KMS-11 (cell line): ENCODE data around the gene MRTFB.

Source experiments
- H2AFZ ChIP-seq: fragments of 200-600 bp; sonication (generic); 2 replicates; pipeline ENCODE4 v1.6.1; 2016; ENCODE audit warnings: antibody characterized with exemption, mixed run types, low read depth
- H3K27ac ChIP-seq: fragments of 200-600 bp; sonication (generic); 2 replicates; pipeline ENCODE4 v1.6.1; 2016; ENCODE audit warnings: mild to moderate bottlenecking, mixed run types
- H3K27me3 ChIP-seq: fragments of 200-600 bp; sonication (generic); 2 replicates; pipeline ENCODE4 v1.6.1; 2017; ENCODE audit warnings: mild to moderate bottlenecking, low read depth, mixed run types, moderate library complexity; ENCODE audit not compliant: insufficient read depth
- H3K36me3 ChIP-seq: fragments of 200-600 bp; sonication (generic); 2 replicates; pipeline ENCODE4 v1.6.1; 2017; ENCODE audit warnings: mild to moderate bottlenecking, mixed run types; ENCODE audit not compliant: insufficient read depth
- H3K4me1 ChIP-seq: fragments of 200-600 bp; sonication (generic); 2 replicates; pipeline ENCODE4 v1.6.1; 2016; ENCODE audit warnings: mild to moderate bottlenecking, low read depth, mixed run types; ENCODE audit not compliant: poor library complexity, severe bottlenecking
- H3K4me2 ChIP-seq: fragments of 200-600 bp; sonication (generic); 2 replicates; pipeline ENCODE4 v1.7.0; 2016; ENCODE audit warnings: mild to moderate bottlenecking, mixed run types
- H3K4me3 ChIP-seq: fragments of 200-600 bp; sonication (generic); IDR thresholded peaks from 2 replicates; pipeline ENCODE4 v1.6.1; 2017; ENCODE audit warnings: low read depth, low read length, mixed read lengths; ENCODE audit not compliant: insufficient read depth
- H3K79me2 ChIP-seq: fragments of 200-600 bp; sonication (generic); 2 replicates; pipeline ENCODE4 v1.6.1; 2016; ENCODE audit warnings: low read depth, mixed run types; ENCODE audit not compliant: insufficient read depth
- H3K9ac ChIP-seq: fragments of 200-600 bp; sonication (generic); 2 replicates; pipeline ENCODE4 v1.6.1; 2016; ENCODE audit warnings: mild to moderate bottlenecking, mixed run types
- H4K20me1 ChIP-seq: fragments of 200-600 bp; sonication (generic); 2 replicates; pipeline ENCODE4 v1.6.1; 2016; ENCODE audit warnings: mild to moderate bottlenecking, mixed run types; ENCODE audit not compliant: insufficient read depth
- CTCF ChIP-seq: fragments of 200-600 bp; sonication (generic); conservative IDR thresholded peaks from 2 replicates; pipeline ENCODE4 v1.6.1; 2017; ENCODE audit warnings: low read depth, mild to moderate bottlenecking, antibody characterized with exemption, low read length, moderate library complexity, mixed read lengths

Gene MRTFB

DNA sequence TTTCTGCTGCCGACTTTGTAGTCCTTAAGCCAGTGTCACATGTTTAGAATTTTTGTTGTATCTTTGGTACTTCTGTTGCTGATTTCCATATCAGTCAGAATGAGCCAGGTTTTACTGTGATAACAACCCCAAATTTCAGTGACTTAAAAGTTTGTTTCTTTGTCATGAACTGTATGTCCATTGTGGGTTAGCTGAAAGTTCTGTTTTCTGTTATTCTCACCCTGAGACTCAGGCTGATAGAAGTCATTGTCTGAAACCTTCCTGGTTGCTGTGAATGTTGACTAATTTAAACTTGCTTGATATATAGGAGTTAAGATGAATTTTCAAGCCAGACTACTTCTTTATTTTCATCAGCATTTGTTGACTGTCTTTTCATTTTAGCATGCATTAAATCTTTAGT, 68.8 kb downstream of the MRTFB start:
- Histone ChIP-seq H3K27me3 (no peaks in the 10 kb centered on the region), H3K36me3 (no peaks in the 10 kb centered on the region), H3K9ac (no peak overlapping the region), H3K4me3 (no peak overlapping the region), H2AFZ (no peak overlapping the region), H3K27ac (no peak overlapping the region), H3K79me2 (no peaks in the 10 kb centered on the region), H4K20me1 (no peaks in the 10 kb centered on the region), H3K4me1 (no peaks in the 10 kb centered on the region), H3K4me2 (no peak overlapping the region)
- TF ChIP-seq CTCF: no peak

GRCh38 chr16:14140923-14141322, 69.8 kb downstream of the MRTFB start:
- Histone ChIP-seq H3K36me3 (no peaks in the 10 kb centered on the region), H3K4me2 (no peak overlapping the region), H3K27me3 (no peaks in the 10 kb centered on the region), H3K9ac (no peak overlapping the region), H4K20me1 (no peaks in the 10 kb centered on the region), H3K27ac (no peak overlapping the region), H3K79me2 (no peaks in the 10 kb centered on the region), H3K4me1 (peaks cover 4% of the 10 kb centered on the region), H2AFZ (no peak overlapping the region), H3K4me3 (no peak overlapping the region)
- no peak for TF ChIP-seq CTCF

DNA sequence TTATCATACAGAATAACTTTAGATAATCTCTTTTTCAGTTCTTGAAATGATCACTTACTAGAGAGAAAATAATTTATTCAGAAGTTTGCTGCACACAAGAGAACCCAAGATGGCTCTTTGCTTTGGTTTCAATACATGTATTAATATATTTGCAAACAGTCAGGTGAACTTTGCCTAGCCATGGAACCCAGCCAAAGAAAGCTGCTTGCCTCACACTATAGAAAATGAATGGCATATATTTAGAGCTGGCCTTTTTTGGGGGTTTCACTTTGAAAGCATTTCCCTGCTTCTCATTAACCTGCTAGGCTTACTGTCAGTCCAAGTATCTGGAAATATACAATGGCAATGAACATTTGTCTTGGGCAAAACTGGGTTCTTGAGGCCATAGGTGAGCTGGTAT, 75.3 kb downstream of the MRTFB start:
- 0 out of 2 replicates have a peak overlapping the region, but pooled peaks have one; percentile 6 for H3K4me2 ChIP-seq

GRCh38 chr16:14148016-14148415, 76.9 kb downstream of the MRTFB start:
- Histone ChIP-seq H2AFZ (no peak overlapping the region), H4K20me1 (no peaks in the 10 kb centered on the region), H3K36me3 (no peaks in the 10 kb centered on the region), H3K4me1 (peaks cover 19% of the 10 kb centered on the region), H3K4me3 (no peak overlapping the region), H3K27ac (no peak overlapping the region), H3K27me3 (no peaks in the 10 kb centered on the region), H3K79me2 (no peaks in the 10 kb centered on the region), H3K9ac (no peak overlapping the region), H3K4me2 (no peak overlapping the region)
- TF ChIP-seq CTCF: no peak

More for the DNA sequence above, 75.3 kb downstream of the MRTFB start:
- peaks cover 15% of the 10 kb centered on the region for H3K4me1 ChIP-seq
- no peak overlapping the region for H3K9ac ChIP-seq
- H3K4me3 ChIP-seq: no peak overlapping the region
- H4K20me1 ChIP-seq: no peaks in the 10 kb centered on the region
- H3K27ac ChIP-seq: no peak overlapping the region
- H3K36me3 ChIP-seq: no peaks in the 10 kb centered on the region
- H3K79me2 ChIP-seq: no peaks in the 10 kb centered on the region
- no peaks in the 10 kb centered on the region for H3K27me3 ChIP-seq
- no peak for TF ChIP-seq CTCF
- no peak overlapping the region for H2AFZ ChIP-seq

GRCh38 chr16:14148569-14148968, 77.5 kb downstream of the MRTFB start:
- no peak overlapping the region for H3K27ac ChIP-seq
- H3K36me3 ChIP-seq: no peaks in the 10 kb centered on the region
- H3K79me2 ChIP-seq: no peaks in the 10 kb centered on the region
- H3K4me1 ChIP-seq: peaks cover 24% of the 10 kb centered on the region
- no peak overlapping the region for H2AFZ ChIP-seq
- no peak overlapping the region for H3K4me3 ChIP-seq
- H4K20me1 ChIP-seq: no peaks in the 10 kb centered on the region
- no peaks in the 10 kb centered on the region for H3K27me3 ChIP-seq
- no peak overlapping the region for H3K4me2 ChIP-seq
- TF ChIP-seq CTCF: no peak
- H3K9ac ChIP-seq: no peak overlapping the region
